ENCODE results near the gene SPATA25.

SPATA25 gene

DNA sequence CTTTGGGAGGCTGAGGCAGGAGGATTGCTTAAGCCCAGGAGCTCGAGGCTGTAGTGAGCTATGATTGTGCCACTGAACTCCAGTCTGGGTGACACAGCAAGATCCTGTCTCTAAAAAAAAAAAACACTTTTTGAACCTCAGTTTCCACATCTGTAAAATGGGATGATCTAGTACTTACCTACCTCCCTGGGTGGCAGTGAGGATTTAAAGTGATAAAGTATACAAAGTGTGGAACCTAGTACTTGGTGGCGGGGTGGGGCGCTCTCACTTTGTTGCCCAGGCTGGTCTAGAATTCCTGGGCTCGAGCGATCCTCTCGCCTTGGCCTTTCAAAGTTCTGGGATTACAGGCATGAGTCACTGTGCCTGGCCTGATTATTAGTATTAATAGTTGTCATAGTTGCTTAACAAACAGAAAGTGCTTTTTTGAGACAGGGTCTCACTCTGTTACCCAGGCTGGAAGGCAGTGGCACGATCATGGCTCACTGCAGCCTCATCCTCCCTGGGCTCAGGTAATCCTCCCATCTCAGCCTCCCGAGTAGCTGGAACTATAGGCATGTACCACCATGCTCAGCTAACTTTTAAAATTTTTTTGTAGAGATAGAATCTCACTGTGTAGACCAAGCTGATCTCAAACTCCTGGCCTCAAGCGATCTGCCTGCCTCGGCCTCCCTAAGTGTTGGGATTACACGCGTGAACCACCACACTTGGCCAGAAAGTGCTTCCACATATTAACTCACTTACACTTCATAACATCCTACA is 31.5 kb upstream of the SPATA25 start:
- no peak for TF ChIP-seq CTCF (IDR thresholded peaks at IDR 0.05; ENCODE audit: low read depth, low read length)
- no peak overlapping the region for H3K4me3 ChIP-seq (ENCODE audit: low read depth, low read length)

DNA sequence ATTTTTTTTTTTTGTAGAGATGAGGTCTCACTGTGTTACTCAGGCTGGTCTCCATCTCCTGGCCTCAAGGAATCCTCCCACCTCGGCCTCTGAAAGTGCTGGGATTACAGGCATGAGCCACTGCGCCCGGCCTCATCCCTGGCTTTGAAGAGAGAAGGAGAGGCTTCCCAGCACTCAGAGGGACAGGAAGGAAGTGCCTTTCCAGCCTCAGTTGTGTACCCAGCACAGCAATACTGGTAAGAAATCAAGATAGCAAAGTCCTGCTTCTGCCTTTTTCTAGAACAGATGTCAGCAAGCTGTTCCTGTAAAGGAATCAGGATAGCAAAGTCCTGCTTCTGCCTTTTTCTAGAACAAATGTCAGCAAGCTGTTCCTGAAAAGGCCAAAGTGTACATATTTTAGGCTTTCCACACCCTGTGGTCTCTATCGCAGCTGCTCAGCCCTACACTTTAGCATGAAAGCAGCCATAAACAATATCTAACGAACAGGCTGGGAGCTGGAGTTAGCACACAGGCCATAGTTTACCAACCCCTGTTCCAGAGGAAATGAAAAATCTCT is 30.8 kb upstream of the SPATA25 start:
- no peak overlapping the region for H3K4me3 ChIP-seq (ENCODE audit: low read depth, low read length)
- TF ChIP-seq CTCF (IDR thresholded peaks at IDR 0.05; ENCODE audit: low read depth, low read length), result no peak

DNA sequence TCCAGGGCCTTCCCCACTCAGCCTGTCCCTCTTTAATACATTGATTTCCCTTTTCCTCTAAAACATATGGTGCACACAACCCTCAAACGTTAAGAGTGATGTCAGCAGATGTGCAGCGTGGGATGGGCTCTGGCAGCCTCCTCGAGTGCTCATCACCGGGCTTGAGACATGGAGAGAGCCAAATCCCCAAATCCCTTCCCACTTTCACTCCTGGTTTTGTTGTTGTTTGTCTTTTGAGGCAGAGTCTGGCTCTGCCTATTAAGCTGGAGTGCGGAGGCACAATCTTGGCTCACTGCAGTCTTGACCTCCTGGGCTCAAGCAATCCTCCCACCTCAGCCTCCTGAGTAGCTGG is 30.3 kb upstream of the SPATA25 start:
- no peak overlapping the region for H3K4me3 ChIP-seq (ENCODE audit: low read depth, low read length)
- TF ChIP-seq CTCF (IDR thresholded peaks at IDR 0.05; ENCODE audit: low read depth, low read length), result no peak

DNA sequence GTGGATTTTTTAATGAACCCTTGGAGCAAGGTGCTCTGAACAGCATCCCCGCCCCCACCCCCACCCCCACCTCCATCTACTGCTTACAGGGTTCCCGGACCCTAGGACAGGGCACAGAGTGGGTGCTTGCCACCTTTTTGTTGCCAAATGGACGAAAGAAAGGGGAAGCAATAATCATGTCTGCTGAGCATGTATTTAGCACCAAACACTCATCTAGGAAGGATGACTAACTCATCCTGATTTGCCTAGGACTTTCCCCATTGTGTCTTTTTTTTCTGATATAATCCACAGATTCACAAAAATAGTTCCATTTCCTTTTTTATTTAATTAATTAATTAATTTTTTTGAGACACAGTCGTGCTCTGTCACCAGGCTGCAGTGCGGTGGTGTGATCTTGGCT is 25.7 kb upstream of the SPATA25 start:
- no peak overlapping the region for H3K4me3 ChIP-seq (ENCODE audit: low read depth, low read length)
- no peak for TF ChIP-seq CTCF (IDR thresholded peaks at IDR 0.05; ENCODE audit: low read depth, low read length)

GRCh38 chr20:45912344-45912682 is 24.9 kb upstream of the SPATA25 start:
- peak overlapping the region; percentile 49 for H3K4me3 ChIP-seq (ENCODE audit: low read depth, low read length)
- TF ChIP-seq CTCF (IDR thresholded peaks at IDR 0.05; ENCODE audit: low read depth, low read length), result no peak

GRCh38 chr20:45911486-45912343 is 24.3 kb upstream of the SPATA25 start, which contains the start of gene PLTP:
Gene PLTP (minus strand): TSS chr20:45912155. CDS start chr20:45911452, 703 bp downstream.
- TF ChIP-seq CTCF (IDR thresholded peaks at IDR 0.05; ENCODE audit: low read depth, low read length), result no peak

More at GRCh38 chr20:45911486-45912343, 24.3 kb upstream of the SPATA25 start, which contains the start of gene PLTP:
- H3K4me3 ChIP-seq (ENCODE audit: low read depth, low read length), result peak within 1 kb of the TSS; percentile 49
